Endothelial cell of umbilical vein (primary cell): ENCODE measurements around the gene MRE11. TPM values are rescaled to one million over a fixed set of nuclear protein-coding genes. Genes with fewer than 3 reads are reported as not detected.
"Not testable (repeated sequence)": the region's sequence is repeated elsewhere in the genome, so short reads cannot be mapped to it uniquely, and the experiment has no call there.

Source experiments
- BruUV-seq: library from RNA; stranded (reverse); fragments of 400-500 nt; replicated peaks from 2 replicates; lab custom pipeline; 2021; lab: Mats Ljungman, UMichigan
- CTCF ChIA-PET: fragments of 300-600, 350-600 bp; sonication (Branson Sonifier 250); formaldehyde crosslinking; loops from one replicate; lab custom pipeline; 2021; ENCODE audit warnings: antibody characterized with exemption, inconsistent platforms; lab: Charles Lee
- POLR2A ChIA-PET: fragments of 300-600, 350-600 bp; sonication (Branson Sonifier 250); formaldehyde crosslinking; loops from one replicate; lab custom pipeline; 2021; ENCODE audit warnings: antibody characterized with exemption, inconsistent platforms; lab: Charles Lee
- DNase-seq: peaks from one replicate; pipeline ENCODE4 v3.0.0-alpha.2; 2011; ENCODE audit warnings: low read depth, low spot score
- FAIRE-seq: peaks from 2 replicates; lab custom pipeline; 2011; peaks lifted over from hg19 to GRCh38; lab: Jason Lieb, UNC
- H2AFZ ChIP-seq: 2 replicates; pipeline ENCODE4 v1.6.0; 2012; ENCODE audit warnings: low read depth, low read length, control low read depth, inconsistent platforms
- H3K27ac ChIP-seq: 2 replicates; pipeline ENCODE4 v1.5.1; 2011; ENCODE audit warnings: low read depth, mild to moderate bottlenecking, control low read depth, low read length, moderate library complexity; ENCODE audit not compliant: insufficient read depth
- H3K27me3 ChIP-seq, 2 experiments: 2 replicates each; pipeline versions ENCODE4 v1.6.0 to v1.6.1; 2011; ENCODE audit warnings: low read length in 2 of 2, mixed read lengths in 1 of 2; ENCODE audit not compliant: control insufficient read depth in 2 of 2, insufficient read depth in 2 of 2
- H3K36me3 ChIP-seq, 2 experiments: 2 replicates in 1 of 2; 3 replicates in 1 of 2; pipeline ENCODE4 v1.5.1; 2011; ENCODE audit warnings: low read length in 2 of 2, mild to moderate bottlenecking in 1 of 2, moderate library complexity in 1 of 2; ENCODE audit not compliant: control insufficient read depth in 2 of 2, insufficient read depth in 2 of 2; ENCODE audit errors: extremely low read depth in 1 of 2
- H3K4me1 ChIP-seq: 3 replicates; pipeline ENCODE4 v1.5.1; 2011; ENCODE audit warnings: mild to moderate bottlenecking, low read length; ENCODE audit not compliant: control insufficient read depth, insufficient read depth; ENCODE audit errors: extremely low read depth
- H3K4me2 ChIP-seq: 2 replicates; pipeline ENCODE4 v1.6.1; 2011; ENCODE audit warnings: low read length, control low read depth, mixed read lengths; ENCODE audit not compliant: insufficient read depth
- H3K4me3 ChIP-seq, 3 experiments: fragments of 200-600 bp in 1 of 3; sonication (generic), shearing (Covaris generic) in 1 of 3; replicated peaks in 1 of 3; 2 replicates each; pipeline ENCODE4 v1.5.1; 2011 to 2016; ENCODE audit warnings: control low read depth in 3 of 3, low read length in 3 of 3, mild to moderate bottlenecking in 2 of 3, inconsistent platforms in 1 of 3, low read depth in 1 of 3, moderate library complexity in 1 of 3; ENCODE audit not compliant: insufficient read depth in 1 of 3
- H3K79me2 ChIP-seq: 2 replicates; pipeline ENCODE4 v1.6.0; 2012; ENCODE audit warnings: low read length, inconsistent platforms; ENCODE audit not compliant: control insufficient read depth, insufficient read depth
- H3K9ac ChIP-seq: replicated peaks from 2 replicates; pipeline ENCODE3; 2011; ENCODE audit warnings: low read length, control low read depth; ENCODE audit not compliant: insufficient read depth; ENCODE audit errors: extremely low read depth
- H3K9me1 ChIP-seq: replicated peaks from 3 replicates; pipeline ENCODE4 v1.6.0; 2011; ENCODE audit warnings: mild to moderate bottlenecking, low read length; ENCODE audit not compliant: control insufficient read depth, insufficient read depth; ENCODE audit errors: extremely low read depth
- H3K9me3 ChIP-seq: replicated peaks from 2 replicates; pipeline ENCODE4 v1.5.1; 2012; ENCODE audit warnings: low read length, inconsistent platforms; ENCODE audit not compliant: control insufficient read depth, insufficient read depth
- H4K20me1 ChIP-seq: replicated peaks from 2 replicates; pipeline ENCODE3; 2011; ENCODE audit warnings: mild to moderate bottlenecking, low read length; ENCODE audit not compliant: control insufficient read depth, insufficient read depth; ENCODE audit errors: extremely low read depth
- CTCF ChIP-seq, 2 donors: IDR thresholded peaks; 1 replicate in 1 of 2; 2 replicates in 1 of 2; pipeline ENCODE4 v1.5.1; 2011; ENCODE audit warnings: low read length in 2 of 2, mild to moderate bottlenecking in 2 of 2, moderate library complexity in 2 of 2, control low read depth in 1 of 2, inconsistent platforms in 1 of 2, low read depth in 1 of 2; ENCODE audit not compliant: insufficient read depth in 1 of 2; ENCODE audit errors: extremely low read depth in 1 of 2
- EZH2 ChIP-seq: IDR thresholded peaks from 2 replicates; pipeline ENCODE4 v1.6.1; 2012; ENCODE audit warnings: borderline replicate concordance, low read depth, mild to moderate bottlenecking, moderate library complexity, low read length, inconsistent platforms; ENCODE audit not compliant: severe bottlenecking
- FOS ChIP-seq: IDR thresholded peaks from 2 replicates; pipeline ENCODE4 v1.6.1; 2011; ENCODE audit warnings: mild to moderate bottlenecking, low read length, moderate library complexity, borderline replicate concordance; ENCODE audit not compliant: insufficient read depth
- GATA2 ChIP-seq: IDR thresholded peaks from 2 replicates; pipeline ENCODE4 v1.7.0; 2011; ENCODE audit warnings: low read depth, mild to moderate bottlenecking, moderate library complexity, mixed read lengths, low read length; ENCODE audit not compliant: insufficient read length, insufficient read depth
- JUN ChIP-seq: IDR thresholded peaks from 2 replicates; pipeline ENCODE4 v1.6.1; 2011; ENCODE audit warnings: borderline replicate concordance, low read depth; ENCODE audit not compliant: insufficient read length, insufficient read depth
- MAX ChIP-seq: IDR thresholded peaks from 2 replicates; pipeline ENCODE4 v1.6.1; 2011; ENCODE audit not compliant: insufficient read depth, insufficient read length
- MYC ChIP-seq: IDR thresholded peaks from one replicate; pipeline ENCODE4 v1.6.1; 2011; ENCODE audit warnings: mild to moderate bottlenecking, low read depth, low read length
- POLR2A ChIP-seq: IDR thresholded peaks from 2 replicates; pipeline ENCODE4 v1.6.1; 2012; ENCODE audit warnings: low read depth, mild to moderate bottlenecking, control low read depth, low read length
- POLR2AphosphoS5 ChIP-seq: IDR thresholded peaks from 2 replicates; pipeline ENCODE4 v1.6.1; 2012; ENCODE audit warnings: low read depth, mild to moderate bottlenecking, control low read depth, low read length, moderate library complexity; ENCODE audit not compliant: insufficient read depth
- dilution Hi-C: fragments of 300-500 bp; cut with MboI; formaldehyde crosslinking; loops from one replicate; pipeline ENCODE4 v1.15.0; 2019; ENCODE audit warnings: low sequenced_read_pairs; ENCODE audit not compliant: extremely low pct_ligation_motif_present
- intact Hi-C: fragments of 100-400 bp; cut with micrococcal nuclease; formaldehyde crosslinking; loops from one replicate; pipeline ENCODE4 v1.10.0; 2022
- polyA plus RNA-seq, 4 experiments: library from polyadenylated mRNA; depleted of rRNA in 3 of 4; stranded (reverse) in 3 of 4; unstranded in 1 of 4; fragments of >200 nt; gene quantifications; 2 replicates each; pipeline versions ENCODE4 v1.2.1 to v1.2.3, GENCODE V29; 2011 to 2012; ENCODE audit warnings: missing spikeins in 1 of 4
- total RNA-seq: library from RNA; stranded (reverse); gene quantifications from 2 replicates; pipeline ENCODE4 v1.2.3, GENCODE V29; 2021

The MRE11 gene
- total and polyA plus RNA-seq, 2 donors (not counting 3 experiments of a cell fraction or from before 2014, with no cell fraction given), result 4.5 to 22.0 TPM

- no peaks in the 10 kb centered on the region for H3K9me3 ChIP-seq
- no peak overlapping the region for H3K9ac ChIP-seq
- no peak overlapping the region for H3K4me2 ChIP-seq
- DNase-seq, result no peak
- no peaks in the 10 kb centered on the region for H4K20me1 ChIP-seq
- no peaks in the 10 kb centered on the region for H3K36me3 ChIP-seq
- TF ChIP-seq MAX, result no peak
- TF ChIP-seq CTCF (IDR thresholded peaks at IDR 0.05; ENCODE audit: extremely low read depth in 1 of 2, insufficient read depth in 1 of 2, low read depth in 1 of 2, low read length in 2 of 2), result no peak
- TF ChIP-seq FOS, result no peak
- TF ChIP-seq EZH2, result no peak
- no peak for TF ChIP-seq POLR2AphosphoS5
- TF ChIP-seq JUN, result no peak
- TF ChIP-seq MYC, result no peak
- TF ChIP-seq POLR2A, result no peak
- no peak for TF ChIP-seq GATA2
- no TSS peak for BruUV-seq
- no peak overlapping the region for H3K4me3 ChIP-seq
- peaks cover under 1% of the 10 kb centered on the region for H3K4me1 ChIP-seq
- FAIRE-seq, result no peak
- H3K27me3 ChIP-seq, result peaks cover 0 to 14% of the 10 kb centered on the region in 2 experiments
- dilution Hi-C loops, result no loop called here
- H3K27ac ChIP-seq, result no peak overlapping the region
- ChIA-PET POLR2A (no interaction called here), CTCF (interaction anchor here (1.2 to 3.3 kb wide), 6 partner anchors 10 to 612 kb away, joined by 3 to 22 read pairs (median 8); no protein-coding TSS in a partner anchor)
- no peaks in the 10 kb centered on the region for H3K9me1 ChIP-seq
- intact Hi-C loops, result no loop called here
- H3K79me2 ChIP-seq, result no peaks in the 10 kb centered on the region
- no peak overlapping the region for H2AFZ ChIP-seq
Measured at GRCh38 chr11:94507485-94507884, 13.8 kb upstream of the MRE11 start.

- peaks cover 0 to 13% of the 10 kb centered on the region in 2 experiments for H3K27me3 ChIP-seq
- H3K4me2 ChIP-seq, FAIRE-seq, BruUV-seq, H3K27ac ChIP-seq, H3K36me3 ChIP-seq, dilution Hi-C loops, DNase-seq, H3K9ac ChIP-seq, H3K9me3 ChIP-seq, POLR2A ChIA-PET, H3K79me2 ChIP-seq, intact Hi-C loops, H3K4me1 ChIP-seq, H2AFZ ChIP-seq, H4K20me1 ChIP-seq, H3K9me1 ChIP-seq, H3K4me3 ChIP-seq: not testable (repeated sequence)
- CTCF ChIA-PET, result interaction anchor here (2.5 to 3.3 kb wide), 3 partner anchors 11 to 611 kb away, joined by 10 to 22 read pairs (median 15); no protein-coding TSS in a partner anchor
Measured at GRCh38 chr11:94506513-94506912, 12.9 kb upstream of the MRE11 start.
